HL-60 (cell line): ENCODE results near the gene PGLYRP1.
A peak's percentile ranks its signal among the peaks of the same experiment; 100 is the strongest.

Experiments used
- DNase-seq, 2 experiments: peaks; one replicate each; pipeline ENCODE4 v3.0.0-alpha.2; 2010 to 2020; ENCODE audit warnings: low read depth in 1 of 2, low spot score in 1 of 2
- H3K27ac ChIP-seq: fragments of 250-450 bp; sonication (Bioruptor Pico); replicated peaks from 2 replicates; pipeline ENCODE4 v1.5.1; 2020; ENCODE audit warnings: mild to moderate bottlenecking, moderate library complexity
- H3K27me3 ChIP-seq: fragments of 250-450 bp; sonication (Bioruptor Pico); 2 replicates; pipeline ENCODE4 v1.5.1; 2021; ENCODE audit warnings: mild to moderate bottlenecking, moderate library complexity; ENCODE audit not compliant: insufficient read depth, poor library complexity, severe bottlenecking
- H3K4me3 ChIP-seq: replicated peaks from 2 replicates; pipeline ENCODE4 v1.5.1; 2011; ENCODE audit warnings: mild to moderate bottlenecking, control low read depth, low read length; ENCODE audit not compliant: insufficient read depth
- GABPA ChIP-seq: IDR thresholded peaks from 2 replicates; pipeline ENCODE4 v1.6.1; 2012; ENCODE audit warnings: low read depth
- POLR2AphosphoS5 ChIP-seq: IDR thresholded peaks from 2 replicates; pipeline ENCODE4 v1.6.1; 2012; ENCODE audit warnings: low read depth
- SPI1 ChIP-seq: IDR thresholded peaks from 2 replicates; pipeline ENCODE4 v1.6.1; 2012; ENCODE audit warnings: low read depth, mild to moderate bottlenecking, borderline replicate concordance
- TF ChIP-seq, protein P1 (sequence below): IDR thresholded peaks from 2 replicates; pipeline ENCODE4 v1.6.1; 2012; ENCODE audit warnings: low read depth; ENCODE audit not compliant: insufficient replicate concordance
- TF ChIP-seq, protein P2 (sequence below): IDR thresholded peaks from one replicate; pipeline ENCODE4 v1.5.1; 2011; ENCODE audit warnings: low read length, control low read depth, inconsistent platforms; ENCODE audit not compliant: insufficient read depth

Gene PGLYRP1

DNA sequence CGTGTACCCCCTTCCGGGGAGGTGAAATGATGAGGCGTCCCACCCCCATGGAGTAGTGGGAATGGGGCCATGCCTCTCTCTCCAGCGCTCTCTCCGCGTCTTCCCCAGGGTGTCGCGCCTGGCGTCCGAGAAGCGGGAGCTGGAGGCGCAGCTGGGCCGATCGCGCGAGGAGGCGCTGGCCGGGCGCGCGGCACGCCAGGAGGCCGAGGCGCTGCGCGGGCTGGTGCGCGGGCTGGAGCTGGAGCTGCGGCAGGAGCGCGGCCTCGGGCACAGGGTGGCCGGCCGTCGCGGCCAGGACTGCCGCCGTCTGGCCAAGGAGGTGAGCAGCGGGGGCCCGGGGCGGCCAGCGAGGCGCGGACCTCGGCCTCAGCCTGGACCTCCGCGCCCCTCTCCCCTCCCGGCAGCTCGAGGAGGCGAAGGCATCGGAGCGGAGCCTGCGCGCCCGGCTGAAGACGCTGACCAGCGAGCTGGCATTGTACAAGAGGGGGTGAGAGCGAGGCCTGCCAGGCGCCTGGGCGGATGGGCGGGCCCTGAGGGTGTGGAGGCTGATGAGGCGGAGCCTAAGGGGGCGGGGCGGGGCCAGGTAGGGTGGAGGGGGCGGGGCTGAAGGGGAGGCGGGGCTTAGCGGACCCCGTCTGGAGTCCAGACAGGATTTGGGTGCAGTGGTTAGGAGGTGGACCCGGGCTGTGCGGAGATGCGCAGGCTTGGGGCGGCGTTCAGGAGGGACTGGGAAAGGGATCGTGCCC lies 7.7 kb downstream of the PGLYRP1 start:
- Histone ChIP-seq H3K4me3 (no peak overlapping the region), H3K27ac (no peak overlapping the region), H3K27me3 (no peaks in the 10 kb centered on the region)
- no peak for DNase-seq
- TF ChIP-seq SPI1 (no peak), POLR2AphosphoS5 (no peak), GABPA (no peak)
- TF ChIP-seq, protein P1, sequence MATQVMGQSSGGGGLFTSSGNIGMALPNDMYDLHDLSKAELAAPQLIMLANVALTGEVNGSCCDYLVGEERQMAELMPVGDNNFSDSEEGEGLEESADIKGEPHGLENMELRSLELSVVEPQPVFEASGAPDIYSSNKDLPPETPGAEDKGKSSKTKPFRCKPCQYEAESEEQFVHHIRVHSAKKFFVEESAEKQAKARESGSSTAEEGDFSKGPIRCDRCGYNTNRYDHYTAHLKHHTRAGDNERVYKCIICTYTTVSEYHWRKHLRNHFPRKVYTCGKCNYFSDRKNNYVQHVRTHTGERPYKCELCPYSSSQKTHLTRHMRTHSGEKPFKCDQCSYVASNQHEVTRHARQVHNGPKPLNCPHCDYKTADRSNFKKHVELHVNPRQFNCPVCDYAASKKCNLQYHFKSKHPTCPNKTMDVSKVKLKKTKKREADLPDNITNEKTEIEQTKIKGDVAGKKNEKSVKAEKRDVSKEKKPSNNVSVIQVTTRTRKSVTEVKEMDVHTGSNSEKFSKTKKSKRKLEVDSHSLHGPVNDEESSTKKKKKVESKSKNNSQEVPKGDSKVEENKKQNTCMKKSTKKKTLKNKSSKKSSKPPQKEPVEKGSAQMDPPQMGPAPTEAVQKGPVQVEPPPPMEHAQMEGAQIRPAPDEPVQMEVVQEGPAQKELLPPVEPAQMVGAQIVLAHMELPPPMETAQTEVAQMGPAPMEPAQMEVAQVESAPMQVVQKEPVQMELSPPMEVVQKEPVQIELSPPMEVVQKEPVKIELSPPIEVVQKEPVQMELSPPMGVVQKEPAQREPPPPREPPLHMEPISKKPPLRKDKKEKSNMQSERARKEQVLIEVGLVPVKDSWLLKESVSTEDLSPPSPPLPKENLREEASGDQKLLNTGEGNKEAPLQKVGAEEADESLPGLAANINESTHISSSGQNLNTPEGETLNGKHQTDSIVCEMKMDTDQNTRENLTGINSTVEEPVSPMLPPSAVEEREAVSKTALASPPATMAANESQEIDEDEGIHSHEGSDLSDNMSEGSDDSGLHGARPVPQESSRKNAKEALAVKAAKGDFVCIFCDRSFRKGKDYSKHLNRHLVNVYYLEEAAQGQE = no peak
- TF ChIP-seq, protein P2, sequence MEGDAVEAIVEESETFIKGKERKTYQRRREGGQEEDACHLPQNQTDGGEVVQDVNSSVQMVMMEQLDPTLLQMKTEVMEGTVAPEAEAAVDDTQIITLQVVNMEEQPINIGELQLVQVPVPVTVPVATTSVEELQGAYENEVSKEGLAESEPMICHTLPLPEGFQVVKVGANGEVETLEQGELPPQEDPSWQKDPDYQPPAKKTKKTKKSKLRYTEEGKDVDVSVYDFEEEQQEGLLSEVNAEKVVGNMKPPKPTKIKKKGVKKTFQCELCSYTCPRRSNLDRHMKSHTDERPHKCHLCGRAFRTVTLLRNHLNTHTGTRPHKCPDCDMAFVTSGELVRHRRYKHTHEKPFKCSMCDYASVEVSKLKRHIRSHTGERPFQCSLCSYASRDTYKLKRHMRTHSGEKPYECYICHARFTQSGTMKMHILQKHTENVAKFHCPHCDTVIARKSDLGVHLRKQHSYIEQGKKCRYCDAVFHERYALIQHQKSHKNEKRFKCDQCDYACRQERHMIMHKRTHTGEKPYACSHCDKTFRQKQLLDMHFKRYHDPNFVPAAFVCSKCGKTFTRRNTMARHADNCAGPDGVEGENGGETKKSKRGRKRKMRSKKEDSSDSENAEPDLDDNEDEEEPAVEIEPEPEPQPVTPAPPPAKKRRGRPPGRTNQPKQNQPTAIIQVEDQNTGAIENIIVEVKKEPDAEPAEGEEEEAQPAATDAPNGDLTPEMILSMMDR = no peak

DNA sequence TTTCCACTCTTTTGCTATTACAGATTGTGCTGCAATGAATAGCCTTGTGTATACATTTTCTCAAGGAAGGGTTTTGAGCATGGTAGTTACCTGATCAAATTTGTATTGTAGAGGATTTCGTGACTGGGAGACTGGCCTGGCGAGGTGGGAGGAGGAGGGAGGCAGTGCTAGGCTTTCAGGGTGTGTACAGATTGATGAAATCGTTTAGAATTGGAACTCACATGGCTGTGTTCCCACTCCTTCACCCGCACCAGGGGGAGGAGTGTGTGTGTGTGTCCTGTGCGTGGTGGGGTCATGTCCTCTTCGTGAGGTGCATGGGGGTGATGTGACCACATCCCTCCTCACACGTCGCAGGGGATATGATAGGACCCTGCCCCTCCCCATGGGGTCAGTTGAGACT lies 8.3 kb downstream of the PGLYRP1 start:
- no peak for DNase-seq
- TF ChIP-seq, protein P2 = no peak
- TF ChIP-seq GABPA (no peak), SPI1 (no peak), POLR2AphosphoS5 (no peak)
- TF ChIP-seq, protein P1 = no peak
- Histone ChIP-seq H3K27me3 (no peaks in the 10 kb centered on the region), H3K4me3 (no peak overlapping the region), H3K27ac (no peak overlapping the region)

DNA sequence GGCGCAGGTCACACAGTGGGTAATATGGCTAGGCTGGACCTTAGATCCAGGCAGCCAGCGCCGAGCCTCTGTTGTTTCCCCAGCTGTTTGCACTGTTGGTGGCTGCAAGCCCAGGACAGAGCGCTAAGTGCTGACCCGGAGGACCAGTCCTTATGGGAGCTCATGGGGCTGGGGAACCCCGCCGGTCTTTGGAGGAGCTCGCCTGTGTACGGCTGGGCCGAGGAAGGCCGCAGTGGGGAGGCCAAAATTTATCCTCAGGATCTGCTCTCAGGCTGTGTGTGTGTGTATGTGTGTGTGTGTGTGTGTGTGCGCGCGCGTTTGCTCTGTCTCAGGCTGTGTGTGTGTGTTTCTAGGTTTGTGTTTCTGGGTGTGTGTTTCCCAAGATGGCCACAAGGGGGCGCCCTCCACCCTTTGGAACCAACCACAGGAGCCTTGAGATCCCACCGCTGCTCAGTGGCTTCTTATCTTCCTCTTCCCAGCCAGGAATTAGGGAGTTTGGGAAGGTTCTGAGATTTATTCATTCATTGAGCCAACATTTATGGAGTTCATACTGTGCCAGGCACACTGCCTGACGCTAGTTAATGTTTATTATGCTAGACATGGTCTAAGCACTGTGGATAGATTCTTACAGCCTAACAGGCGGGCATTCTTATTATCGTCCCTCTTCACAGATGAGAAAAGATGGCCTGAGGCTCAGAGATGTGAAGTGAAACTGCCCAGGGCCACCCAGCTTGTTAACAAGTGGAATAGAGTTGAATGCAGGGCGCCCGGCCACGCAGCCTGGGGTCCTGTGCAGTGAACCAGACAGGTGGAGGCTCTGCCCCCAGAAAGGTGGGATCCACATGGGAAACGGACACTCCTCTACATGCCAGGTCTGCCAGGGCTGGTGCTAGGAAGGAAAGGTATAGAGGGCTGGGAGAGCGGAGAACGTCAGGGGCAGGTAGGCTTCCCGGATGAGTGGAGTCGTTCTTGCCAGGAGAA lies 13.0 kb downstream of the PGLYRP1 start:
- TF ChIP-seq, protein P2 = peak; percentile 48
- no peak for TF ChIP-seq SPI1
- peak; percentile 38 to 72 for DNase-seq
- Histone ChIP-seq H3K27ac (no peak overlapping the region), H3K27me3 (no peaks in the 10 kb centered on the region), H3K4me3 (no peak overlapping the region)
